Measurements from ENCODE around the gene CEP55. TPM values are rescaled to one million over a fixed set of nuclear protein-coding genes. Genes with fewer than 3 reads are reported as not detected.

The CEP55 gene
- total RNA-seq, 2 donors from 2014 or later = 0.48 to 1.1 TPM

Other genes starting within 250 kb of the CEP55 start
- 100 to 1,000 TPM; 182 to 227 TPM for gene MYOF, start 14.3 kb upstream of the CEP55 start, total RNA-seq
- gene FFAR4, start 70.1 kb downstream of the CEP55 start, total RNA-seq = under 1 TPM; 0.14 to 0.56 TPM
- 1 to 10 TPM; 3.1 to 3.2 TPM for gene RBP4, start 104.6 kb downstream of the CEP55 start, total RNA-seq
- not detected for gene PDE6C, start 115.9 kb downstream of the CEP55 start, total RNA-seq
- gene FRA10AC1, start 206.0 kb downstream of the CEP55 start, total RNA-seq = 10 to 100 TPM; 15.1 to 24.4 TPM